Measurements from ENCODE around the gene SLC45A2.
"Not testable (repeated sequence)": the region's sequence is repeated elsewhere in the genome, so short reads cannot be mapped to it uniquely, and the experiment has no call there.

SLC45A2 gene

GRCh38 chr5:33984671-33985124 lies at the start of gene SLC45A2:
SLC45A2 (minus strand) TSS chr5:33984693; CDS start chr5:33984583, 110 bp downstream.
- no peak for DNase-seq (ENCODE audit: low spot score)

GRCh38 chr5:34031966-34032365 lies 47.5 kb upstream of the SLC45A2 start:
- no peak for DNase-seq (ENCODE audit: low spot score)

GRCh38 chr5:34031117-34031516 lies 46.6 kb upstream of the SLC45A2 start:
- DNase-seq (ENCODE audit: low spot score) = no peak

- DNase-seq (ENCODE audit: low spot score) = not testable (repeated sequence)
These were observed 46.1 kb upstream of the SLC45A2 start for GRCh38 chr5:34030585-34030984.

- DNase-seq (ENCODE audit: low spot score) = no peak
These were observed 45.6 kb upstream of the SLC45A2 start for GRCh38 chr5:34030048-34030447.

- no peak for DNase-seq (ENCODE audit: low spot score)
These were observed 43.9 kb upstream of the SLC45A2 start for GRCh38 chr5:34028349-34028748.

GRCh38 chr5:34026089-34026761 lies 41.7 kb upstream of the SLC45A2 start:
- DNase-seq (ENCODE audit: low spot score) = no peak

GRCh38 chr5:34022121-34022705 lies 37.7 kb upstream of the SLC45A2 start:
- DNase-seq (ENCODE audit: low spot score) = no peak

GRCh38 chr5:34021334-34021733 lies 36.8 kb upstream of the SLC45A2 start:
- no peak for DNase-seq (ENCODE audit: low spot score)

- no peak for DNase-seq (ENCODE audit: low spot score)
These were observed 36.2 kb upstream of the SLC45A2 start for GRCh38 chr5:34020726-34021125.

- no peak for DNase-seq (ENCODE audit: low spot score)
These were observed 32.8 kb upstream of the SLC45A2 start for GRCh38 chr5:34017254-34017653.

- no peak for DNase-seq (ENCODE audit: low spot score)
These were observed 32.3 kb upstream of the SLC45A2 start for GRCh38 chr5:34016750-34017149.

- DNase-seq (ENCODE audit: low spot score) = no peak
These were observed 31.7 kb upstream of the SLC45A2 start for GRCh38 chr5:34016222-34016621.

GRCh38 chr5:34015120-34015822 lies 30.8 kb upstream of the SLC45A2 start:
- DNase-seq (ENCODE audit: low spot score) = no peak

- DNase-seq (ENCODE audit: low spot score) = no peak
These were observed 30.1 kb upstream of the SLC45A2 start for GRCh38 chr5:34014626-34015025.

- no peak for DNase-seq (ENCODE audit: low spot score)
These were observed 29.1 kb upstream of the SLC45A2 start for GRCh38 chr5:34013547-34013946.

GRCh38 chr5:34012791-34013190 lies 28.3 kb upstream of the SLC45A2 start:
- DNase-seq (ENCODE audit: low spot score) = no peak

GRCh38 chr5:34011536-34011935 lies 27.0 kb upstream of the SLC45A2 start:
- no peak for DNase-seq (ENCODE audit: low spot score)

GRCh38 chr5:34010146-34010545 lies 25.7 kb upstream of the SLC45A2 start:
- not testable (repeated sequence) for DNase-seq (ENCODE audit: low spot score)

GRCh38 chr5:34009610-34010009 lies 25.1 kb upstream of the SLC45A2 start:
- DNase-seq (ENCODE audit: low spot score) = no peak

- no peak for DNase-seq (ENCODE audit: low spot score)
These were observed 24.3 kb upstream of the SLC45A2 start for GRCh38 chr5:34008802-34009201.

- DNase-seq (ENCODE audit: low spot score) = peak; percentile 98
These were observed 23.4 kb upstream of the SLC45A2 start, which contains the start of gene AMACR for GRCh38 chr5:34007621-34008600. AMACR (minus strand) TSS chr5:34008050; CDS start chr5:34008019, 31 bp downstream.

Data from AG08396 (cell line).